T follicular helper cell (primary cell): ENCODE data around the gene PLOD1.
"Not testable (repeated sequence)": the region's sequence is repeated elsewhere in the genome, so short reads cannot be mapped to it uniquely, and the experiment has no call there.

Experiments used
- DNase-seq: peaks from one replicate; pipeline ENCODE4 v3.0.0-alpha.2; 2020; ENCODE audit warnings: low read depth

PLOD1 gene

DNA sequence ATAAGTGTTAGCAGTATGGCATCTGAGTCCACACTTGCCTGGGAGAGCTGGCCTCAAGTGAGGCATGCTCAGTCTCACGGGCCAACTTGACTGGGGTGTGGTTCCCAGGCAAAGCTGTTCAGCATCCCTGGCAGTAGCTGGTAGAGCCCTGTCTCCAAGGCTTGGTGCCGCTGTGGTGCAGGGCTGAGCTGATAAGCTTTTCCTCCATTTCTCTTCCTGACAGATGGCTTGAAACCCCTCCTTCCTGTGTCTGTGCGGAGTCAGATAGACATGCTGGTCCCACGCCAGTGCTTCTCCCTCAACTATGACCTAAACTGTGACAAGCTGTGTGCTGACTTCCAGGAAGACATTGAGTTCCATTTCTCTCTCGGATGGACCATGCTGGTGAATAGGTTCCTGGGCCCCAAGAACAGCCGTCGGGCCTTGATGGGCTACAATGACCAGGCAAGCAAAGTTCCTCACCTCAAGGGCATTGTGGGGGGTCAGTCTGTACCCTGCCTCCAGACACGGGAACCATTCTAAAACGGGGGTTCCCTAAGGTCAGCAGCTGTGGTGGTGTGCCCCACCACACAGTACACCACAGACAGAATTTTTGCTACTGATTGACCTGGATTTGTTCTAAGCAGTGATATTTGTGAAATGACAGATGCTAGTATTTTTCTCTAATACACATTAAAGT is 71.1 kb downstream of the PLOD1 start:
- DNase-seq: no peak

DNA sequence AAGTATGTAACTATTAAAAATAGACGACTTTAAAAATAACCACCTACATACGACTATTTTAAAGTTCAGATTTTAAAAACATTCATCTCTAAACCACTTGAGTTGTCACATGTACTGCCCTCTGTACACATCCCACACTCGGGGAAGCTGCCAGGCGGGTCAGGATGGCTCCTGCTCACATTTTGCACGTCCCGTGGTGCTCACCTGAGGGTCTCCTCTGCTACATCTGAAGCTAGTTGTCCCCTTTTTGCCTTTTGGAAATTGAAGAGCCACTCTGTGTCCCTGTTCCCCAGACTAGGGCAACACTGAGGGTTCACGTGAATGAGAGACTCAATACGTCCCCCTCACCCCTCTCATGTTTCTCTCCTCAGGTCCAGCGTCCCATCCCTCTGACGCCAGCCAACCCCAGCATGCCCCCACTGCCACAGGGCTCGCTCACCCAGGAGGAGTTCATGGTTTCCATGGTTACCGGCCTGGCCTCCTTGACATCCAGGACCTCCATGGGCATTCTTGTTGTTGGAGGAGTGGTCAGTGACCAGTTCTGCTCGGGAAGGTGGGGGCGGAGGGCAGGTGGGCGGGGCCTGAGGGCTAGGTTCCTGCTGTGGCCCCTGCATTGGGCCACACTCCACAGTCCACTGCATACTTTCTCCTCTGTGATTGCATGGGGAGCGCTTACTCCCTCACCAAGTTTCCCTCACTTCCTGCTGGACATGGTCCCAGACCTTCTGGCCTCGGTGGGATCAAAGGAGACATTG is 71.8 kb downstream of the PLOD1 start:
- DNase-seq: no peak

DNA sequence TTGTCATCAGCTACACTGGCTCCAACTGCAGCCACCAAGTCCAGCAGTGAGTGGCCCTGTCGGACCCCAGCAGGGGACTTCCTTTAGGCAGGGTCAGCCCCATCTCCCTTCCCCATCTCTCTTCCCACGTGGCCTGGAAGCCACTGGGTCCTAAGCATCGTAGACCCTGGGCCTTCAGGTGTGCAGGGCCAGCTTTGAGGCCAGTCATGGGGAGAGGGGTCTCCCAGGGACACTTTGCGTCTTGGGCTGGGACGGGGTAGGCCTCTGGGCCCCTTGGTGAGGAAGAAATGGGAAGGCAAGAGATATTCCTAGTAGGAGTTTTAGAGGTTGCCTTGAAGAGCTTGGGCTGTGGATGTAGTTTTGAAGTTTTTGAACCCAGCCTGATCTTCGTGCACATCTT is 72.7 kb downstream of the PLOD1 start:
- DNase-seq: no peak

DNA sequence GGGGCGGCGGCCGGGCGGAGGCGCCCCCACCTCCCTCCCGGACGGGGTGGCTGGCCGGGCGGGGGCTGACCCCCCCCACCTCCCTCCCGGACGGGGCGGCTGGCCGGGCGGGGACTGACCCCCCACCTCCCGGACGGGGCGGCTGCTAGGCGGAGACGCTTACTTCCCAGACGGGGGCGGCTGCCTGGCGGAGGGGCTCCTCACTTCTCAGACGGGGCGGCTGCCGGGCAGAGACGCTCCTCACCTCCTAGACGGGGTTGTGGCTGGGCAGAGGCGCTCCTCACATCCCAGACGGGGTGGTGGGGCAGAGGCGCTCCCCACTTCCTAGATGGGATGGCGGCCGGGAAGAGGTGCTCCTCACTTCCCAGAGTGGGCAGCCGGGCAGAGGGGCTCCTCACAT is 73.8 kb downstream of the PLOD1 start:
- not testable (repeated sequence) for DNase-seq

DNA sequence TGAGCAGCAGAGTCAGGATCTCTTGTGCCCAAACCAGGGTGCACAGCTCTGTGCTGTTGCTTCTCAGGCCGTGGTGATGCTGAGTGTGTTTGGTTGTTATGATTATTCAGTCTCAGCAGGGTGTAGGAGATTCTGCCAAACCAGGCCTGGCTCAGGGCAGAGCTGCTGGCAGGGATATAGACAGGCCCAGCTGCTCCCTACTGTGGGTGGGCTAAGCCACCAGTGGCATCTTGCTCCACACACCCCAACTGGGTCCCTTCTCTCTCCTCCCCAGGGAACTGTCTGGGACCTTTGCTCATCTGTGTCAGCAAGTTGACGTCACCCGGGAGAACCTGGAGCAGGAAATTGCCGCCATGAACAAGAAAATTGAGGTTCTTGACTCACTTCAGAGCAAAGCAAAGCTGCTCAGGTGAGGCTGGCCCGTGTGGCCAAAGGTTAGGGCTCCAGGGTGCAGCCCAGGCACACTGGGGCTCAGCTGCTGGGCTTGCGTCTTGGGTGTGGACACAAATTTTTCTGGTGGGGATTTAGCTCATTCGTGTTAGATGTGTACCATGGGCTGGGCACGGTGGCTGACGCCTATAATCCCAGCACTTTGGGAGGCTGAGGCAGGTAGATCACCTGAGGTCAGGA is 74.9 kb downstream of the PLOD1 start:
- no peak for DNase-seq

DNA sequence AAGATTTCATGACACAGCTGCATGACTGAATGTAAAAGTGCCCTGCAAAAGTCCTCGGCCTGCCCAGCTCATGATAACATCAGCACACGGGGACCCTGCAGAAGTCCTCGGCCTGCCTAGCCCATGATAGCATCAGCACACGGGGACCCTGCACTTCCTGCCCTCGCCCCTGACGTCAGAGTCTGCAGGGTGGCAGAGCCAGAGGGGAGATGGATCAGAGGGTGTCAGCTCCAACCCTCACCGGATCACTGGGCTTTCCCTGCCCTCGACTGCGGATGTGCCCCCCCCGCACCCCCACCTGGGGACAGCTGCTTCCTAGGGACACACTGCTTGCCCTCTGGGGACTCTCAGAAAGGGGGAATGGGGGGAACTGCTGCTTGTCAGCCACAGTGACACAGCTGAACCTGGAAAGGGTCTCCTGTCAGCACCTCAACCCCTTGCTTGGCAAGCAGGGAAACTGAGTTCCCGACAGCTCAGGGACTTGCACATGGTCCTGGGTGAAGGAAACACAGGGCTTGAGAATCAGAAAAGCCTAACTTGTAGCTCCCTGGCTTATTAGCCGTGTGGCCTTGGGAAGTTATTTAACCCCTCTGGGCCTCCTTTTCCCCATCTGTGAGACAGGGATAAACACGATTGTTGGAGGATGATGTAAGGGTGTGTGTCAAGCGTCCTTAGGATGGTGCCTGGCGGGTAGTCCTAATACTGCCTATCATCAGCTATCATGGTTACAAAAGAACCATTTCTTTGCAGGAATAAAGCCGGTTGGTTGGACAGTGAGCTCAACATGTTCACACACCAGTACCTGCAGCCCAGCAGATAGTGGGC is 76.4 kb downstream of the PLOD1 start:
- DNase-seq: no peak

DNA sequence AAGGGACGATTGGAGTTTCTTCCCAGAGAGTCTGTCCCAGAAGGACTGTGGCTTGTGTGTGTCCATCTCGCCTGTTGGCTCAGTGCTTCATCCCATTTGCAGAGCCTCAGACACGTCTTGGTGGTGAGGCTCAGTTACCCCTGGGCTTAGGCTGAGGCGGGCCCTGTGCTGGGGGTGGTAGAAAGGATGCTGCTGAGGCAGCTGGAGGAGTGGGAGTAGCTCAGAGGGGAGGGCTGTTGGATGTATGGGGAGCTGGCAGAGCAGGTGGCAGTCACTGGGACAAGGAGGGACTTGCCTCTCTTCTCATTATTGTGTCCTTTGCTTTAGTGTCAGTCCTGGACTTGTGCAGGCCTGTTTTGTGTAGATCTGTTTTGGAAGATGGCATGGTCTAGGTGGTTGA is 77.5 kb downstream of the PLOD1 start:
- DNase-seq: no peak

DNA sequence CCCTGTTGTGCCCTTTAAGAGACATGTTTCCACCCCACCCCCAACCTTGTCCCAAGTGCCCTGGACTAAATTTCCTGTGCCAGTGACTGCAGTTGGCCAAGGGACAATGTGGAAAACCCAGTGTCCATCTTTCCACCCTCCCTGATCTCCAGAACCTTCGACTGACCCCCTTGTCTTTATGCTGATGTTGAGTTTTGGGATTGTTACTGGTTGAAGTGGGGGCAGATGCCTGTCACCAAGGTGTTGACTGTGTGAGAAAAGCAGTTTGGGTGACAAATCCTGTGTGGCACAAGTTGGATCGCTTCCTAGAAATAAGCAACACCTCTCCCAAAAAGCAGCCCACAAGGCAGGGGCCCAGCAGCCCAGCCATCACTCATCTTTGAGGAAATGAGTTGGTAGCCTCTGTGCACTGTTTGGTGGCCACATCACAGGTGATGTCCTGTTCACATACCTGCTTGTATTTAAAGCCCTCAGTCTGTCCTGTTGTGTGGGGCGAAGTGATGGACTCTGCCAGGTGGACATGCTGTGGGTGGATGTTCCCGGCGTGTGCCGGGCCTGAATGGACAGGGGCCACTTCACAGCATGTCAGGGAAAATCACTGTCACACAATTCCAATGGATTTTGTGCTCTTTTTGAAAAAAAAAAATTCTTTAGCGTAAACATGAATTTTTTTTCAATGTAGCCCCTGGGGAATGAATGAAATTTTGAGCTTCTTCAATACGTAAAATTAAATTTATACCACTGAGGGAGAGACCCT is 78.2 kb downstream of the PLOD1 start:
- DNase-seq: no peak

DNA sequence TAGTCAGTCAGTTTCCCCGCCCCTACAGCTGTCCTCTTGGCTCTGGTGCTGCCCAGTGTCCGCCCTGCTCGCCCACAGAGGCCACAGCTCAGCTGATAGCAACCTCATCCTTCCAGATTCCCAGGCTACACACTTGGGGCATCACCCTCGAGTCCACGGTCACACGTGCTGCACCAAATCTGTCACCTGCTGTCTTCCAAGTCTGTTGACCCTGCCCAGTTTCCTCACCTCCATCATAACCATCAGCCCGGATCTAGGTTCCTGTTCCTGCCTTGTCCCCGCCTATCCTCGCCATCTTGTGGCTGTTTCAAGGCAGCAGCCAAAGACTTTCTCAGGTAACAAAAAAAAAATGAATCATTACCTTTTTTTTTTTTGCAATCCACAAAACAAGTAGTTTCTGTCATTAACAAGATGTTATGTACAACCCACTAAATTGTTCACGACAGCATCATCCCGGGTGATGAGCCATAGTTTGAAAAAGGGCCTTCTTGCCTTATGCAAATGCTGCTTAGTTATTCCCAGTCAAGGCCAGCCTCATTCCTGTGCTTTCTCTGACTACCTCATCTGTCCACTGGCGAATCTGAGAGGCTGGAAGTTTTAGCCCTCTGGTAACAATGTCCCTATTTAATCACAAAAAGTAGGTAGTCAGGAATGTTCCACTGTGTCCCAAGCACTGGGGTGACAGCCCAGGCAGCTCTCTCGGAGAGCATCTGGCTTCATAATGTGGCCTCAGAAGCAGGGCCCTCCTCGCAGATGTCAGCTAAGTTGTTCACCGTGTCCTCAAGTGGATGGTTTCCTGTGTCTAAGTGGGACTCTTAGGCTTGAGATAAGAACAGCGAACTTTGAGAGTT is 79.8 kb downstream of the PLOD1 start:
- DNase-seq: no peak

DNA sequence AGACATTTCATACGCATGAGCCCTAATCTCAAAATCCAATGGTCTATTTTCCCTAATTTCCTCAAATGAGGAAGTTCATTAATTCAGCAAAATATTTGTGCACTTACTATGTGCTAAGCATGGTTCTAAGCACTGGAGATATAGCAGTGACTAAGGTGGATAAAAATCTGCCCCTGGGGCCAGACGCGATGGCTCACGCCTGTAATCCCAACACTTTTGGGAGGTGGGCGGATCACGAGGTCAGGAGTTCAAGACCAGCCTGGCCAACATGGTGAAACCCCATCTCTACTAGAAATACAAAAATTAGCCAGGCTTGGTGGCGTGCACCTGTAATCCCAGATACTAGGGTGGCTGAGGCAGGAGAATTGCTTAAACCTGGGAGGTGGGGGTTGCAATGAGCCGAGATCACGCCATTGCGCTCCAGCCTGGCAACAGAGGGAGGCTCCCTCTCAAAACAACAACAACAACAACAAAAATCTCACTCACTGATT is 80.5 kb downstream of the PLOD1 start:
- no peak for DNase-seq

DNA sequence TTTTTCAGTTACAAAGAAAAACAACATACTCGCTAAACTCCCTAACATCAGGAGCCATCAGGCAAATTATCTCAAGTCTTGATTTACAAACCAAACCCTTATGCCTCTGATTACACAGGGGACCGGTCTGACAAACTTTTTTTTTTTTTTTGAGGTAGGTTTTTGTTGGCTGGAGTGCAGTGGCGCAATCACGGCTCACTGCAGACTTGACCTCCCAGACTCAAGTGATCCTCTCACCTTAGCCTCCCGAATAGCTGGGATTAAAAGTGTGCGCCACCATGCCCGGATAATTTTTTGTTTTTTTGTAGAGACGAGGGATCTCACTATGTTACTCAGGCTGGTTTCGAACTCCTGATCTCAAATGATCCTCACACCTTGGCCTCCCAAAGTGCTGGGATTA is 81.0 kb downstream of the PLOD1 start:
- no peak for DNase-seq

DNA sequence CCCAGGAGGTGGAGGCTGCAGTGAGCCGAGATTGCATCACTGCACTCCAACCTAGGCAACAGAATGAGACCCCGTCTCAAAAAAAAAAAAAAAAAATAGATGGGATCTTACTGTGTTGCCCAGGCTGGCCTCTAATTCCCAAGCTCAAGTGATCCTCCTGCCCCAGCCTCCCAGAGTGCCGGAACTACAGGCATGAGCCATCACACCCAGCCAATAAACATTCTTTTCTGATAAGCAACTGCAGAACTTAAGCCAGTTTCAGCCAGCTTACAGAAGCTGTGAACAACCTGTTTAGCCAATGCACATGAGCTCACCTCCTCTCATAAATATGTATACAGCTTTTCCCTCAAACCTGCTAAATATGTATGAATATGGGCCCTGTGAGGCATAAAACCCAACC is 81.7 kb downstream of the PLOD1 start:
- DNase-seq: no peak

DNA sequence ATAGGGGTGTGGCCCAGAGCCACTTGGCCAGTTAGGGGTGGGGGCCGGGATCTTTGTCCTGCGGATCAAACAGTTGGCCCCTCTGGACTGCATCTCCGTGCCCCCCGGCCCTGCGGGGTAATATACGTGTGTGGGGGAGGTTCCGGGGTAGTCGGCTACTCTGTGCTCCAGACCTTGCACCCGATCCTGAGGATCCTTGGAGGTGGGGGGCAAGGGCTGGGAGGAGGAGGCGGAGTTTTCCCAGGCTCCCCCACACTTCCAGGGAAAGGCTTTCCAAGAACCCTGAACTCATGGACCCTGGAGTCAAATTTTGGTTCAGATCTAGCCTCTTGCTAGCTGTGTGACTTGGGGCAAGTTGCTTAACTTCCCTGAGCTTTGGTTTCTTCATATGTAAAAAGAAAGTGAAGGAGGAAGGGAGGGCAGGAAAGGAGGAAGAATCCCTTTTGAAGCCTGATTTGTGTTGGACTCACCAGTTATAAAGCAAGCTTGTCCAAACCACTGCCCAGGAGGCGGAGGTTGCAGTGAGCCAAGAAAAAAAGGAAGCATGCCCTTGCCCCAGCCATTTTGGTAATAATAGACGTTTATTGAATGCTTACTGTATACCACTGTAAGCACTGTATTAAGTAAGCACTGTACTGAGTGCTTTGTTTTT is 85.5 kb downstream of the PLOD1 start:
- no peak for DNase-seq

DNA sequence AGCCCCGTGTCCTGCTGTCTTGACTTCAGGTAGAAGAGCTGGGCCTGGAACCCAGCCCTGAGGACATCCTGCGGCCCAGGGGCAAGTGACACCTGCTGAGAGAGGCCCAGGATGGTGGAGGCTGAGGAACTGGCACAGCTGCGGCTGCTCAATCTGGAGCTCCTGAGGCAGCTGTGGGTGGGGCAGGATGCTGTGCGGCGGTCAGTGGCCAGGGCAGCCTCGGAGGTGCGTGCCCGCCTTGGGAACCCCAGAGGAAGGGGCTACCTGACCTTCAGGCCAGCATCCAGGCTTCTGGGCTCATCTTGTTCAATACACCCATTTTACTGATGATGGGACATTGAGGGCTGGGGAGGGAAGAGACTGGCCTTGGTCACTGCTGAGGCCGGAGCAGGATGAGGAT is 87.1 kb downstream of the PLOD1 start:
- DNase-seq: no peak

DNA sequence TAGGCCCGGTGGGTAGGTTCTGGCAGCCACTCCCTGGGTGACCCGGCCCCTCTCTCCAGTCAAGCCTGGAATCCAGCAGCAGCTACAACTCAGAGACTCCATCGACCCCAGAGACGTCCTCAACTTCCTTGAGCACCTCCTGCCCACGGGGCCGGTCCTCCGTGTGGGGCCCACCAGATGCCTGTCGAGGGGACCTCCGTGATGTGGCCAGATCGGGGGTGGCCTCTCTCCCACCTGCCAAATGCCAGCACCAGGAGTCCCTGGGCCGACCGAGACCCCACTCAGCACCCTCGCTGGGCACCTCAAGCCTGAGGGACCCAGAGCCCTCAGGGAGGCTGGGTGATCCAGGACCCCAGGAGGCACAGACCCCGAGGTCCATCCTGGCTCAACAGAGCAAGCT is 87.5 kb downstream of the PLOD1 start:
- DNase-seq: no peak
